ENCODE data around the gene GSTM4.

Gene GSTM4

GRCh38 chr1:109655615-109656519 lies at the start of gene GSTM4:
GSTM4 (plus strand) TSS chr1:109656099; CDS start chr1:109656390, 291 bp downstream.
- Histone ChIP-seq H3K4me1 (ENCODE audit: insufficient read depth, low read length) (no peaks in the 10 kb centered on the region), H3K9me3 (ENCODE audit: insufficient read depth, low read depth, low read length) (no peaks in the 10 kb centered on the region), H3K36me3 (ENCODE audit: insufficient read depth, low read depth, low read length) (no peaks in the 10 kb centered on the region), H3K9ac (ENCODE audit: low read depth, low read length) (peak within 1 kb of the TSS; percentile 54; the same call in 1 of the 2 replicates), H3K4me3 (ENCODE audit: low read length) (peak within 1 kb of the TSS; percentile 71), H3K27ac (ENCODE audit: low read length) (no peak within 1 kb of the TSS), H3K27me3 (ENCODE audit: insufficient read depth, low read length) (peaks cover 42% of the 10 kb centered on the region)

- no peak overlapping the region for H3K9ac ChIP-seq (ENCODE audit: low read depth, low read length)
- peaks cover 13% of the 10 kb centered on the region for H3K4me1 ChIP-seq (ENCODE audit: insufficient read depth, low read length)
- H3K36me3 ChIP-seq (ENCODE audit: insufficient read depth, low read depth, low read length): no peaks in the 10 kb centered on the region
- no peaks in the 10 kb centered on the region for H3K27me3 ChIP-seq (ENCODE audit: insufficient read depth, low read length)
- H3K27ac ChIP-seq (ENCODE audit: low read length): no peak overlapping the region
- H3K9me3 ChIP-seq (ENCODE audit: insufficient read depth, low read depth, low read length): no peaks in the 10 kb centered on the region
- no peak overlapping the region for H3K4me3 ChIP-seq (ENCODE audit: low read length)
These were observed 46.0 kb upstream of the GSTM4 start for GRCh38 chr1:109609881-109610280.

- Histone ChIP-seq H3K36me3 (ENCODE audit: insufficient read depth, low read depth, low read length) (no peaks in the 10 kb centered on the region), H3K4me3 (ENCODE audit: low read length) (no peak overlapping the region), H3K27ac (ENCODE audit: low read length) (no peak overlapping the region), H3K27me3 (ENCODE audit: insufficient read depth, low read length) (no peaks in the 10 kb centered on the region), H3K4me1 (ENCODE audit: insufficient read depth, low read length) (peaks cover 13% of the 10 kb centered on the region), H3K9ac (ENCODE audit: low read depth, low read length) (no peak overlapping the region), H3K9me3 (ENCODE audit: insufficient read depth, low read depth, low read length) (no peaks in the 10 kb centered on the region)
These were observed 45.1 kb upstream of the GSTM4 start for GRCh38 chr1:109610609-109611307.

DNA sequence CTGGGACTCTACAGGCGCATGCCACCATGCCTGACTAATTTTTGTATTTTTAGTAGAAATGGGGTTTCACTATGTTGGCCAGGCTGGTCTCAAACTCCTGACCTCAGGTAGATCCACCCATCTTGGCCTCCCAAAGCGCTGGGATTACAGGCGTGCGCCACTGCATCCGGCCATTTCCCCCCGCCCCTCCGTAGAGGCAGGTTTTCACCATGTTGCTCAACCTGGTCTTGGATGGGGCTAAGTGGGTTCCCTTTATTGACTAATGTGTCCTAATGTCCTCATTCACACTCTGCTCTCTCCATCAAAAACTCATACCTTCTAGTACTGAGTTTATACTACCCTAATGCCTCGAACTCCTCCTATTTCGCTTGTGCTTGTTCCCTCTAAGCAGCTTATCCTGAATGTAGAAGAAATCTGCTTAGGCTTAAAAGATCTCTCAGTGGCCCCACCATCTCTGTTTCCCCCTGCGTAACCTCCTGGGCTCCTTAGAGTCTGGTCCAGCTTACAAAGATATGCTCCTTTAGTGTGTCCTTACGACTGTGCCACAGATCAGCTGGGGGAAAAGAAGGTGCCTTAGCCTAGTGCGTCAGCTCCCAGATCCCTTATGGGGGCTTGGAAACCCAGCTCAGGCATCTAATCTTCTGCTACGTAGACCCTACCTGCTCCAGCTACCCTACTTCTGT lies 44.5 kb upstream of the GSTM4 start:
- Histone ChIP-seq H3K4me3 (ENCODE audit: low read length) (no peak overlapping the region), H3K27ac (ENCODE audit: low read length) (no peak overlapping the region), H3K27me3 (ENCODE audit: insufficient read depth, low read length) (no peaks in the 10 kb centered on the region), H3K9ac (ENCODE audit: low read depth, low read length) (no peak overlapping the region), H3K4me1 (ENCODE audit: insufficient read depth, low read length) (peaks cover 13% of the 10 kb centered on the region), H3K9me3 (ENCODE audit: insufficient read depth, low read depth, low read length) (no peaks in the 10 kb centered on the region), H3K36me3 (ENCODE audit: insufficient read depth, low read depth, low read length) (no peaks in the 10 kb centered on the region)

DNA sequence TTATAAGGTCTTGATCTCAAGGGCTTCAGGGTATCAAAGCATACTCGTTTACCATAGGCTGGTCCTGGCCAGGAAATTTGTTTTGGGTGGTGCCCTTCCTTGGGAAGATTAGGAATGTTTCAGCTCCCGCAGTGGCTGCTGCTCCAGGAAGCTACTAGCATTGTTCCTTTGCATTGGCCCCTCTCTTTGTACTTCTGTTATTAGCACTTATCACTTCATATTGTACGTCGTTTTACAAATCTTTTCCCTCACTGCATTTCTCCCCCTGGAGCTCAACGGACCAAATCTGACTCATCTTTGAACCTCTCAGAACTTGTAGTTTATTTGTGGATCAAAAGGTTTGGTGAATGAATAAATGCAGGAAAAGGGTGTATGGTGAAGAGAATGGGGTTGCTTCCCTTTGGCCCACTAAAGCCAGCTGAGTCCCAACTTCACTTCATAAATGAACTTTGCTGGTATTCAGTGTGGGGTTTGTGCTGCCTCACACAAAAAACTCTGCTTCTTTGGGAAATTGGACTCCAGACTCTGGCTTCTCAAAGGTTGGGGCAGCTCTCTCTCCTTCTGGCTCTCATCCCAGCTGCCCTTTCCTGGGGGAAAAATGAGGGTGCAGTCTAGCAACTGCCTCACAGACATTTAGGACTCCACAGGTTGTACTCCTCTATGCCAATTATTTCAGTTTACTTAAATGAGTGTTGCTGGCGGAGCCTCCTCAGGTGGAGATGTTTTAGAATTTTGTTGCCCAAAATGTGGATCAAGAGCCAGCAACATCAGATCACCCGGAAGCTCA lies 42.3 kb upstream of the GSTM4 start:
- H3K4me1 ChIP-seq (ENCODE audit: insufficient read depth, low read length): peaks cover 19% of the 10 kb centered on the region
- no peak overlapping the region for H3K9ac ChIP-seq (ENCODE audit: low read depth, low read length)
- no peak overlapping the region for H3K4me3 ChIP-seq (ENCODE audit: low read length)
- no peak overlapping the region for H3K27ac ChIP-seq (ENCODE audit: low read length)
- no peaks in the 10 kb centered on the region for H3K9me3 ChIP-seq (ENCODE audit: insufficient read depth, low read depth, low read length)
- no peaks in the 10 kb centered on the region for H3K36me3 ChIP-seq (ENCODE audit: insufficient read depth, low read depth, low read length)
- H3K27me3 ChIP-seq (ENCODE audit: insufficient read depth, low read length): no peaks in the 10 kb centered on the region

DNA sequence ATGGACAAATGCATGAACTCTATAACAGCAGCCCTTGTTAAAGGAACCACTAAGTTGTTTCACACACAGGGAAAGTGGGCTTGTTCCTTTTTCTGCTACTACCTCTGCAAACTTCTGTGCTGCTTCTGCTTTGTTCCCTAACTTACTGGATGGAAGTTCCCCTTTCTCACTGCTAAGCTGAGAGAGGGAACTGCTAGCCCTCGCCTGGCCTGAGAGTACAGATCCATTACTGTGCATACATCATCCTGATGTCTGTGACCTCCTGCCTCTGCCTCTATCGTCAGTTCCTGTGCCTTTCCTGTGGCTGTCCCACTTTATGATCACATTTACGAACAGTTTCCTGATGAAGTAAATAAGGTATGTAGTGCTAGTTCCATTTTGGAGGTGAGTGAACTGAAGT lies 40.0 kb upstream of the GSTM4 start:
- Histone ChIP-seq H3K27me3 (ENCODE audit: insufficient read depth, low read length) (no peaks in the 10 kb centered on the region), H3K36me3 (ENCODE audit: insufficient read depth, low read depth, low read length) (no peaks in the 10 kb centered on the region), H3K27ac (ENCODE audit: low read length) (no peak overlapping the region), H3K9me3 (ENCODE audit: insufficient read depth, low read depth, low read length) (no peaks in the 10 kb centered on the region), H3K9ac (ENCODE audit: low read depth, low read length) (no peak overlapping the region), H3K4me3 (ENCODE audit: low read length) (no peak overlapping the region), H3K4me1 (ENCODE audit: insufficient read depth, low read length) (peaks cover 12% of the 10 kb centered on the region; the same call in 1 of the 2 replicates)

DNA sequence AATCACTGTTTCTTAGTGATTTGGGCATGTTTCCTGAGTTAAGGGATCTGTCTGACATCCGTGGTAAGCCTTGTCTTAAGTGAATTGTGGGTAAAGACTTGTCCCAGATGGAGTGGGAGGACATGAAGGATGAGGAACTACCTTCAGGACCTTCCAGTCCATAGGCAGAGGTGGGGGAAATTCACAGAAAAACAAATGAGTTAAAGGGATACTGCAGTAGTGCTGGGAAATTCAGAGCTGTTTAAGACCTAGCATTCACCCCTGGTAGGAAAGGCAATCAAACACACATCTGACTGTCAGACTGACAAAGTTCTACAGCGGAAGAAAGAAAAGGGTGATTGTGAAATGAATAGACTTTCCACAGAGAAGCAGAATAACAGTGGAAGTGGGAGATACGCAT lies 39.5 kb upstream of the GSTM4 start:
- peaks cover 12% of the 10 kb centered on the region; the same call in 1 of the 2 replicates for H3K4me1 ChIP-seq (ENCODE audit: insufficient read depth, low read length)

DNA sequence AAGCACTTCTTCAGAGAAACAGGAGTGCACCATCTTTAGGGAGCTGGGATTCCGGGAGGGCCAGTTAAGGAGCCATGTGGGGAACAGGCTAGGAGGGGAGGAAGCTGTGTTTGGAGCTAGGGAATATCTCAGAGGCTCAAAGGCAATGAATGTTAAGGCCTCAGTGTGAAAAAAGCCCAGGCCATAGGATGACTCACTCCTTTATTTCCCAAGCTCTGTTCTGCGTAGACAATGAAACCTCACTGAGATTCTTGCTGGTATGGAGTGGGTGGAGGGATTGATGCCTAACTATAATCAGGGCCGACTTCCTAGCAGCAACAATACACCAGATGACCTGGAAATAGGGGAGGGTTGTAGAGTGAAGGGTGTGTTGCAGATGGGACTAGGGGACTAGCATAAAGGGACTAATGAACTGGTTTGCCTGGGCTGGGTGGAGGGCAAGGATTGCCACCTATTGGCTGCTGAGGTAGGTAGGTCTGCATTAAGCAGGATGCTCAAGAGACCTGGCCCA lies 38.6 kb upstream of the GSTM4 start:
- Histone ChIP-seq H3K27me3 (ENCODE audit: insufficient read depth, low read length) (no peaks in the 10 kb centered on the region), H3K4me1 (ENCODE audit: insufficient read depth, low read length) (peaks cover 12% of the 10 kb centered on the region; the same call in 1 of the 2 replicates), H3K4me3 (ENCODE audit: low read length) (no peak overlapping the region), H3K9me3 (ENCODE audit: insufficient read depth, low read depth, low read length) (no peaks in the 10 kb centered on the region), H3K9ac (ENCODE audit: low read depth, low read length) (no peak overlapping the region), H3K27ac (ENCODE audit: low read length) (no peak overlapping the region), H3K36me3 (ENCODE audit: insufficient read depth, low read depth, low read length) (no peaks in the 10 kb centered on the region)

More for the DNA sequence above, 39.5 kb upstream of the GSTM4 start:
- Histone ChIP-seq H3K27me3 (ENCODE audit: insufficient read depth, low read length) (no peaks in the 10 kb centered on the region), H3K4me3 (ENCODE audit: low read length) (no peak overlapping the region), H3K9ac (ENCODE audit: low read depth, low read length) (no peak overlapping the region), H3K27ac (ENCODE audit: low read length) (no peak overlapping the region), H3K36me3 (ENCODE audit: insufficient read depth, low read depth, low read length) (no peaks in the 10 kb centered on the region), H3K9me3 (ENCODE audit: insufficient read depth, low read depth, low read length) (no peaks in the 10 kb centered on the region)

GRCh38 chr1:109618661-109619575 lies 37.0 kb upstream of the GSTM4 start:
- H3K9ac ChIP-seq (ENCODE audit: low read depth, low read length): peak overlapping the region; percentile 75; the same call in 1 of the 2 replicates
- H3K4me3 ChIP-seq (ENCODE audit: low read length): peak overlapping the region; percentile 71
- no peaks in the 10 kb centered on the region for H3K36me3 ChIP-seq (ENCODE audit: insufficient read depth, low read depth, low read length)
- H3K4me1 ChIP-seq (ENCODE audit: insufficient read depth, low read length): peaks cover 12% of the 10 kb centered on the region; the same call in 1 of the 2 replicates
- no peaks in the 10 kb centered on the region for H3K9me3 ChIP-seq (ENCODE audit: insufficient read depth, low read depth, low read length)
- peak overlapping the region; percentile 29 for H3K27ac ChIP-seq (ENCODE audit: low read length)
- H3K27me3 ChIP-seq (ENCODE audit: insufficient read depth, low read length): no peaks in the 10 kb centered on the region

Measured in iPS-20b (cell line).